ENCODE results near the gene CYP2A13. TPM values are rescaled to one million over a fixed set of nuclear protein-coding genes. Genes with fewer than 3 reads are reported as not detected.

CYP2A13 gene
- total RNA-seq, 2 experiments from 2014 or later, result not detected

Other genes starting within 250 kb of the CYP2A13 start
- not detected for gene CYP2A6, start 238.0 kb upstream of the CYP2A13 start, total RNA-seq
- not detected for gene CYP2A7, start 206.2 kb upstream of the CYP2A13 start, total RNA-seq
- not detected for gene CYP2B6, start 97.2 kb upstream of the CYP2A13 start, total RNA-seq
- gene CYP2F1, start 26.0 kb downstream of the CYP2A13 start, total RNA-seq, result not detected
- gene CYP2S1, start 104.8 kb downstream of the CYP2A13 start, total RNA-seq, result 1 to 10 TPM in 1 of 2 experiments, under 1 TPM in 1; 0.79 to 1.9 TPM
- under 1 TPM in 1 of 2 experiments, not detected in 1; 0.10 TPM for gene AXL, start 130.8 kb downstream of the CYP2A13 start, total RNA-seq
- gene HNRNPUL1, start 175.9 kb downstream of the CYP2A13 start, total RNA-seq, result 100 to 1,000 TPM; 298 to 301 TPM
- gene CCDC97, start 221.7 kb downstream of the CYP2A13 start, total RNA-seq, result 10 to 100 TPM; 14.9 to 15.8 TPM